Adrenal gland (tissue), 5 donors: ENCODE measurements around the gene ISX.

ENCODE experiments used
- CTCF ChIP-seq, 6 experiments: fragments of 450-650 bp in 4 of 6; fragments of 200-600 bp in 2 of 6; sonication (generic) in 1 of 6; IDR thresholded peaks; 1 replicate in 5 of 6; 2 replicates in 1 of 6; pipeline versions ENCODE4 v1.5.1 to v1.8.0; 2016 to 2021; ENCODE audit warnings: antibody characterized with exemption in 6 of 6, mild to moderate bottlenecking in 2 of 6, moderate library complexity in 1 of 6
- POLR2A ChIP-seq, 2 donors: fragments of 450-650 bp; IDR thresholded peaks; one replicate each; pipeline ENCODE4 v1.6.1; 2017; ENCODE audit warnings: antibody characterized with exemption in 2 of 2, mild to moderate bottlenecking in 2 of 2, moderate library complexity in 1 of 2
- donor health status: DM: no; HTN: no; CAD: no.

DNA sequence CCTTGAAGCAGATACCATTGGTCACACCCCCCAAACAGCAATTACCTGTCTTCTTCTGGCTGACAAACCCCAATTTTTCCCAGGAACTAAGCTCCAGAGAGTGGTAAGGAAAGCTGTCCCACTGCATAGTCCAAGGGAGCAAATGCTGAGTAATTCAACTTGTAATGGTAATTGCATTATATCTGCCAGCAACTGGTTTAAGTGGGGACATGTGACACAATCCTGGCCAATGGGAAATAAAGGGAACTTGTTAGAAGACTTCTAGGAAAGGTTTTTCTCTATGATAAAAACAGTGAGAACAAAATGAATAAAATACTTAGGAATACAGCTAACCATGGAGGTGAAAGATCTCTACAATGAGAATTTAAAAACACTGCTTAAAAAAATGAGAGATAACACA is 9.5 kb upstream of the ISX start:
- no peak for TF ChIP-seq CTCF (IDR thresholded peaks at IDR 0.05)
- no peak for TF ChIP-seq POLR2A (IDR thresholded peaks at IDR 0.05)
